HepG2 (cell line): ENCODE data around the gene RAB22A. TPM values are rescaled to one million over a fixed set of nuclear protein-coding genes. Genes with fewer than 3 reads are reported as not detected.

Experiments
- AHR ChIP-seq: IDR thresholded peaks from 2 replicates; pipeline ENCODE4 v1.6.1; 2018; ENCODE audit warnings: missing genetic modification reagents, missing compliant biosample characterization
- ERF ChIP-seq: IDR thresholded peaks from 2 replicates; pipeline ENCODE4 v1.6.1; 2018; ENCODE audit warnings: missing biosample characterization, missing genetic modification reagents
- HMG20A ChIP-seq: IDR thresholded peaks from 2 replicates; pipeline ENCODE4 v1.6.1; 2016; ENCODE audit warnings: borderline replicate concordance
- HNRNPLL ChIP-seq: fragments of 200-400 bp; formaldehyde crosslinking; IDR thresholded peaks from 2 replicates; pipeline ENCODE4 v1.6.1; 2017; ENCODE audit warnings: mild to moderate bottlenecking, low read depth, low read length; ENCODE audit not compliant: poor library complexity, severe bottlenecking
- ISL2 ChIP-seq: sonication (generic); formaldehyde crosslinking; IDR thresholded peaks from 2 replicates; pipeline ENCODE4 v1.5.0; 2020; ENCODE audit warnings: missing genetic modification reagents
- KAT2B ChIP-seq: fragments of 150-350 bp; IDR thresholded peaks from 2 replicates; pipeline ENCODE4 v1.6.1; 2014; ENCODE audit warnings: low read depth, low read length, borderline replicate concordance
- KDM1A ChIP-seq: IDR thresholded peaks from 2 replicates; pipeline ENCODE4 v1.6.1; 2016; ENCODE audit warnings: missing compliant biosample characterization
- MTA1 ChIP-seq: sonication (generic); formaldehyde crosslinking; IDR thresholded peaks from 2 replicates; pipeline ENCODE4 v1.4.0; 2020; ENCODE audit warnings: missing genetic modification reagents, mild to moderate bottlenecking, borderline replicate concordance
- NRL ChIP-seq: sonication (generic); formaldehyde crosslinking; IDR thresholded peaks from 2 replicates; pipeline ENCODE4 v1.5.0; 2020; ENCODE audit warnings: missing genetic modification reagents, mild to moderate bottlenecking, moderate library complexity, borderline replicate concordance
- RFX1 ChIP-seq: fragments of 450-650 bp; IDR thresholded peaks from 2 replicates; pipeline ENCODE4 v1.6.1; 2017
- RNF2 ChIP-seq: fragments of 450-650 bp; conservative IDR thresholded peaks from 2 replicates; pipeline ENCODE4 v1.6.1; 2016; ENCODE audit warnings: low read depth
- SMYD3 ChIP-seq: sonication (generic); formaldehyde crosslinking; IDR thresholded peaks from 2 replicates; pipeline ENCODE4 v1.8.1; 2023; ENCODE audit warnings: mild to moderate bottlenecking, missing genetic modification reagents
- SOX5 ChIP-seq: IDR thresholded peaks from 2 replicates; pipeline ENCODE4 v1.6.1; 2016; ENCODE audit warnings: borderline replicate concordance
- TEAD2 ChIP-seq: sonication (generic); formaldehyde crosslinking; IDR thresholded peaks from 2 replicates; pipeline ENCODE4 v1.9.0; 2021; ENCODE audit warnings: missing genetic modification reagents
- ZBTB25 ChIP-seq: IDR thresholded peaks from 2 replicates; pipeline ENCODE4 v1.6.1; 2018; ENCODE audit warnings: missing genetic modification reagents
- ZFAT ChIP-seq: sonication (generic); formaldehyde crosslinking; conservative IDR thresholded peaks from 2 replicates; pipeline ENCODE4 v1.8.1; 2023; ENCODE audit warnings: missing genetic modification reagents, inconsistent platforms
- ZFY ChIP-seq: sonication (generic); formaldehyde crosslinking; IDR thresholded peaks from 2 replicates; pipeline ENCODE4 v1.4.0; 2020; ENCODE audit warnings: missing genetic modification reagents
- ZNF256 ChIP-seq: sonication (generic); formaldehyde crosslinking; conservative IDR thresholded peaks from 2 replicates; pipeline ENCODE4 v1.4.0; 2020; ENCODE audit warnings: missing genetic modification reagents
- ZNF260 ChIP-seq: sonication (generic); formaldehyde crosslinking; IDR thresholded peaks from 2 replicates; pipeline ENCODE4 v1.4.0; 2020; ENCODE audit warnings: missing genetic modification reagents, low read depth, mild to moderate bottlenecking, borderline replicate concordance
- ZNF451 ChIP-seq: sonication (generic); formaldehyde crosslinking; IDR thresholded peaks from 2 replicates; pipeline ENCODE4 v1.5.0; 2020; ENCODE audit warnings: mild to moderate bottlenecking, missing genetic modification reagents
- ZNF547 ChIP-seq: sonication (generic); formaldehyde crosslinking; IDR thresholded peaks from 2 replicates; pipeline ENCODE4 v1.5.1; 2020; ENCODE audit warnings: mild to moderate bottlenecking, missing genetic modification reagents
- ZNF788 ChIP-seq: sonication (generic); formaldehyde crosslinking; IDR thresholded peaks from 2 replicates; pipeline ENCODE4 v1.5.0; 2020; ENCODE audit warnings: mild to moderate bottlenecking, missing genetic modification reagents, borderline replicate concordance
- ZNF816 ChIP-seq: sonication (generic); formaldehyde crosslinking; IDR thresholded peaks from 2 replicates; pipeline ENCODE4 v1.8.0; 2022; ENCODE audit warnings: missing genetic modification reagents, mild to moderate bottlenecking, borderline replicate concordance
- ZSCAN12 ChIP-seq: sonication (generic); formaldehyde crosslinking; IDR thresholded peaks from 2 replicates; pipeline ENCODE4 v1.9.0; 2021; ENCODE audit warnings: mild to moderate bottlenecking, missing genetic modification reagents
- ZSCAN5A ChIP-seq: sonication (generic); formaldehyde crosslinking; IDR thresholded peaks from 2 replicates; pipeline ENCODE4 v1.8.0; 2022; ENCODE audit warnings: mild to moderate bottlenecking, missing genetic modification reagents, borderline replicate concordance
- polyA plus RNA-seq, 8 experiments: library from polyadenylated mRNA; depleted of rRNA in 3 of 8; stranded (reverse) in 7 of 8; unstranded in 1 of 8; fragments of >200 nt; fragmentation: Illumina TruSeq in 4 of 8; extraction: Trizol in 4 of 8; gene quantifications; 2 replicates each; pipeline versions ENCODE4 v1.2.1 to v1.2.3, GENCODE V29; 2011 to 2016; ENCODE audit warnings: low read depth in 4 of 8, missing spikeins in 1 of 8, mixed read lengths in 1 of 8; ENCODE audit not compliant: insufficient read depth in 1 of 8
- total RNA-seq, 5 experiments: library from RNA; depleted of rRNA; stranded (reverse); fragments of >200 nt; fragmentation: Illumina TruSeq; extraction: Trizol; gene quantifications; 2 replicates each; pipeline ENCODE4 v1.2.3, GENCODE V29; 2016; ENCODE audit warnings: low read depth in 1 of 5
- TF ChIP-seq, protein P1 (sequence below): sonication (generic); formaldehyde crosslinking; IDR thresholded peaks from 2 replicates; pipeline ENCODE4 v1.8.0; 2022; ENCODE audit warnings: missing genetic modification reagents, mild to moderate bottlenecking, inconsistent platforms, borderline replicate concordance

RAB22A gene
- total and polyA plus RNA-seq, 2 of the 13 experiments (the other 11 are each of a cell fraction or from before 2014, with no cell fraction given), result 10.7 to 11.2 TPM

DNA sequence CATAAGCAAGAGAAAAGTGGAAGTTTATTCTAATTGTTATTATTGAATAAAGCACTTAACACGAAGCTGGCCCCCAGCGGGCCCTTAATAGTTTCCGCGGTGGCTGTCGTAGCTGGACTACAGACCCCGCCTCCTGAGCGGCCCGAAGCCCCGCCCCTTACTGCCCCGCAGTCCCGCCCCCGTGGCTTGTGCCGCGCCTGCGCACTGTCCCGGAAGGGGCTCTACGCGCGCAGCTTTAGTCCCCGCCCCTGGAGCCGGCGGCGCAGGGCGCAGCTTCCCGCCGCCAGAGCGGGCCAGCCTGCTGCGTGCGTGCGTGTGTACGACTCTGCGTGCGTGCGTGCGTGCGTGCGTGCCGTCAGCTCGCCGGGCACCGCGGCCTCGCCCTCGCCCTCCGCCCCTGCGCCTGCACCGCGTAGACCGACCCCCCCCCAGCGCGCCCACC lies 79.4 kb downstream of the RAB22A start, which contains the start of gene VAPB (continued):
- TF ChIP-seq HMG20A (CRISPR knock-in tag), result no peak
- TF ChIP-seq ISL2, result no peak
- TF ChIP-seq, protein P1, sequence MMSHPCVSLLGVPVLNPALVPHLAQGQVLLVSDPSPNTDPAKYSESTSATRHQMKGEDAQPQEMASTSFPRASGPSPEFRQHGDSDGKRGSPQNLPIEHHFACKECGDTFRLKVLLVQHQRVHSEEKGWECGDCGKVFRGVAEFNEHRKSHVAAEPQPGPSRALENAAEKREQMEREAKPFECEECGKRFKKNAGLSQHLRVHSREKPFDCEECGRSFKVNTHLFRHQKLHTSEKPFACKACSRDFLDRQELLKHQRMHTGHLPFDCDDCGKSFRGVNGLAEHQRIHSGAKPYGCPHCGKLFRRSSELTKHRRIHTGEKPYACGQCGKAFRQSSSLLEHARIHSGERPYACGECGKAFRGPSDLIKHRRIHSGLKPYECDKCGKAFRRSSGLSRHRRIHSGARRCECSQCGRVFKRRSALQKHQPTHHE (CRISPR knock-in tag), result peak; percentile 80; the same call in 1 of the 2 replicates
- peak; percentile 82 for TF ChIP-seq ZSCAN5A
- peak; percentile 85; the same call in 1 of the 2 replicates for TF ChIP-seq ERF (CRISPR knock-in tag)
- TF ChIP-seq RNF2, result no peak
- TF ChIP-seq ZFAT (CRISPR knock-in tag), result no peak
- peak; percentile 37; the same call in 1 of the 2 replicates for TF ChIP-seq NRL (CRISPR knock-in tag)
- no peak for TF ChIP-seq ZSCAN12 (CRISPR knock-in tag)
- TF ChIP-seq ZNF256 (CRISPR knock-in tag), result no peak
- TF ChIP-seq ZNF788 (CRISPR knock-in tag), result peak; percentile 92; the same call in 1 of the 2 replicates
- 0 out of 2 replicates have a peak, but pooled peaks have one; percentile 75 for TF ChIP-seq ZBTB25 (CRISPR knock-in tag)
- TF ChIP-seq ZNF451 (CRISPR knock-in tag), result 0 out of 2 replicates have a peak, but pooled peaks have one; percentile 62
- peak; percentile 65; the same call in 1 of the 2 replicates for TF ChIP-seq ZNF816 (CRISPR knock-in tag)
- TF ChIP-seq ZNF260, result no peak
- TF ChIP-seq HNRNPLL, result peak; percentile 95
- peak; percentile 44; the same call in 1 of the 2 replicates for TF ChIP-seq ZNF547 (CRISPR knock-in tag)
- 0 out of 2 replicates have a peak, but pooled peaks have one; percentile 16 for TF ChIP-seq SMYD3 (CRISPR knock-in tag)
- TF ChIP-seq ZFY (CRISPR knock-in tag), result no peak; the same call in 1 of the 2 replicates
- no peak for TF ChIP-seq TEAD2 (CRISPR knock-in tag)
- TF ChIP-seq AHR (CRISPR knock-in tag), result no peak; the same call in 1 of the 2 replicates
- TF ChIP-seq KAT2B, result no peak
- peak; percentile 84; the same call in 1 of the 2 replicates for TF ChIP-seq MTA1 (CRISPR knock-in tag)
- no peak for TF ChIP-seq RFX1
- no peak for TF ChIP-seq KDM1A (CRISPR knock-in tag)
- no peak for TF ChIP-seq SOX5 (CRISPR knock-in tag)
